ENCODE results near the gene VAMP4.
"Not testable (repeated sequence)": the region's sequence is repeated elsewhere in the genome, so short reads cannot be mapped to it uniquely, and the experiment has no call there.

VAMP4 gene

DNA sequence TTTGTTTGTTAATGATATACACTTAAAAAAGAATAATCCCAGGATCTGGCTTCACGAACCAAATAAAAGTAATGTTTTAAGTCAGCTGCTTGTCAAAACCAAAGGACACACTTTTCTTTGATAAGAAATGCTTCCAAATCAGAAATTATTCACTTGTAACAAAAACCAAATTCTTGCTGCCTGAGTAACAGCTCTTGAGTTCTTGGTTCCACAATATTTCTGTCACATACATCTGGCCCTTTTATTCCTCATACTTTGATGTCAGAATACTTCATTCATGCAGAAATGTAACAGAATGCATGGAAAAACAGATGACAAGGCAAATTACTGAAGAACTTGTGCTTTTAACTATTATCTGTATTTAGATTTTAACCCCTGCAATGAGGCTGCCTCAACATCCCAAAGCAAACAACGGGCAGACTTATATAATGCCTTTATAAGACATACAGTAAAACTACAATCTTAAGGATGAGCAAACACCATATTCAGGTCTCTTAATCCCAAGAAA, 1.5 kb downstream of the VAMP4 start:
- Mint-ChIP-seq H3K9me3 (no peaks in the 10 kb centered on the region), H3K27ac (peak overlapping the region; percentile 100), H3K27me3 (no peaks in the 10 kb centered on the region), H3K4me3 (peak overlapping the region; percentile 94), H3K4me1 (peaks cover 55% of the 10 kb centered on the region), H3K36me3 (peaks cover 30% of the 10 kb centered on the region)
- CTCF ChIA-PET = interaction anchor here (0.6 to 5.4 kb wide), 9 partner anchors 23 to 551 kb away, joined by 3 to 35 read pairs (median 5); no protein-coding TSS in a partner anchor
- no peak for DNase-seq

DNA sequence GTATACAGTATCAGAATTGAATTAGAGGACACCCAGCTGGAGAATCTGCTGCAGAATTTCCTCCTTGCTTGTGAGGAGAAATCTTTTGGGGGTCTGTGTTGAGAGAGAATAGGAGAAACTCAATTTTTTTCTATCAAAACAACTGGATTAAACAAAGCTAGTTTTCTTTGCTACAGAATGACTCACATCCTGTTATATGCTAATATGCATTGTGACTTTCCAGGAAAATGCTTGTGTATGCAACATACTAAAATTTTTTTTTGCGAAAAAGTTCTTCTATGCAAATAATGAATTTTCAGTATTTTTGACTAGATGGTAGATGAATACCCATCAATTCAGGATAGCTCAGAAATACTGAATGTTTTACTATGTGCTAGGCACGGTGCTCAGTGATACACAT, 2.2 kb downstream of the VAMP4 start:
- Mint-ChIP-seq H3K4me3 (peak overlapping the region; percentile 94), H3K4me1 (peaks cover 55% of the 10 kb centered on the region), H3K36me3 (peaks cover 34% of the 10 kb centered on the region), H3K27me3 (no peaks in the 10 kb centered on the region), H3K9me3 (no peaks in the 10 kb centered on the region), H3K27ac (peak overlapping the region; percentile 100)
- DNase-seq = no peak
- CTCF ChIA-PET = interaction anchor here (0.6 to 5.4 kb wide), 9 partner anchors 22 to 550 kb away, joined by 3 to 35 read pairs (median 4); partner anchors contain the start of gene PRRC2C

DNA sequence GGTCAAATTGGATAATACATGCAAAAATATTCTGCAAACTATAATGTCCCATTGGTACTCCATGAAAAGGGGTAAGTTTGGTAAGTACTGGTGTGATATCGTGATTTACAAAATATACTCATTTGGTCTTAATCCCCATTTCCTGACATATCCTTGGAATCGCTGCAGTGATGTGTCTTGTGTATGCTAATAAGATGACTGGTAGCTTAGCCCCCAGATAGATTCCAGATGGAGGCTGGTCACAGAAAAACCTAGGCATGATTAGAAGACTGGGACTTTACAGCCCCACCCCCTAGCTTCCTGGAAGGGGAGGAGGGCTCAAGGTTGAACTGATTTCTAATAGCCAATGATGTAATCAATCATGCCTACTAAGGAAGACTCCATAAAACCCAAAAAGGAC, 3.0 kb downstream of the VAMP4 start:
- Mint-ChIP-seq H3K9me3 (no peaks in the 10 kb centered on the region), H3K27ac (peak overlapping the region; percentile 100), H3K27me3 (no peaks in the 10 kb centered on the region), H3K36me3 (peaks cover 34% of the 10 kb centered on the region), H3K4me1 (peaks cover 51% of the 10 kb centered on the region), H3K4me3 (peak overlapping the region; percentile 94)
- CTCF ChIA-PET = interaction anchor here (0.7 to 5.4 kb wide), 6 partner anchors 23 to 254 kb away, joined by 3 to 35 read pairs (median 7); partner anchors contain the start of gene PRRC2C
- no peak for DNase-seq

DNA sequence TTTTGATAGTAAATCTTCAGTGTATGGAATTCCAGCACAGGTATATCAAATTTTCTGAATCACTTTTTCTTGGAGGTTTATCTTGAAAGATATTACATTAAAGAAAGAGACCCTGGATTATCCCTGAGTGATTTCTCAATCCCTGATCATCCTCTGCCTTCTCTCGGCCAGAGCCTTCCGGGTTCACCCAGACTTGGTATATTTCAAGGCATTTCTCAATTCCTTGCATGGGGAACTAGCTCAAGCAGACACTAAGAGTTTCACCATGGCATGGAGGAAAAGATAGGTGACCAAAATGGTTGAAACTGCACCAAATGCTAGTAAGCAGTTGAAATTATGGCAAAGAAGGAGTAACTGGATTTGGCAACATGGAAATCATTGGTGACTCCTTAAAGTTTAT, 5.7 kb downstream of the VAMP4 start:
- no peak overlapping the region for H3K27ac Mint-ChIP-seq
- H3K36me3 Mint-ChIP-seq = peaks cover 39% of the 10 kb centered on the region
- H3K4me3 Mint-ChIP-seq = no peak overlapping the region
- H3K9me3 Mint-ChIP-seq = no peaks in the 10 kb centered on the region
- CTCF ChIA-PET = interaction anchor here (2.9 kb wide), 1 partner anchor 65 kb away, joined by 9 read pairs; no protein-coding TSS in a partner anchor
- no peaks in the 10 kb centered on the region for H3K27me3 Mint-ChIP-seq
- DNase-seq = no peak
- peaks cover 33% of the 10 kb centered on the region for H3K4me1 Mint-ChIP-seq

DNA sequence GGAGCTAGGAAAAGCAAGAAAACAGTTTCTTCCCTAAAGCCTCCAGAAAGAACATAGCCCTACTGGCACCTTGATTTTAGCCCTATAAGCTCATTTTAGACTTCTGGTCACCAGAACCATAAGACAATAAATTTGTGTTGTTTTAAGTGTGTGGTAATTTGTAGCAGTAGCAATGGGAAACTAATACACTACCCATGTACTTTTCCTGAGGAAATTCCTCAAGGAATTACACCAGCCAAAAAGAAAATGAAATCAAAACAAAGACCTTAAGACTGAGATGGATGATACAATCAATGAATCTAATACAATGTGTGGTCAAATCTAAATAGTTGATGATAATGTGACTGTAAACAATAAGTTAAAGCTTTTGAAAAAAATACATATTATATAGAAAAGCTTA, 11.8 kb downstream of the VAMP4 start:
- no peak overlapping the region for H3K27ac Mint-ChIP-seq
- CTCF ChIA-PET = no interaction called here
- H3K27me3 Mint-ChIP-seq = no peaks in the 10 kb centered on the region
- no peak for DNase-seq
- H3K36me3 Mint-ChIP-seq = peaks cover 46% of the 10 kb centered on the region
- no peak overlapping the region for H3K4me3 Mint-ChIP-seq
- H3K9me3 Mint-ChIP-seq = peaks cover under 1% of the 10 kb centered on the region
- peaks cover 3% of the 10 kb centered on the region for H3K4me1 Mint-ChIP-seq

DNA sequence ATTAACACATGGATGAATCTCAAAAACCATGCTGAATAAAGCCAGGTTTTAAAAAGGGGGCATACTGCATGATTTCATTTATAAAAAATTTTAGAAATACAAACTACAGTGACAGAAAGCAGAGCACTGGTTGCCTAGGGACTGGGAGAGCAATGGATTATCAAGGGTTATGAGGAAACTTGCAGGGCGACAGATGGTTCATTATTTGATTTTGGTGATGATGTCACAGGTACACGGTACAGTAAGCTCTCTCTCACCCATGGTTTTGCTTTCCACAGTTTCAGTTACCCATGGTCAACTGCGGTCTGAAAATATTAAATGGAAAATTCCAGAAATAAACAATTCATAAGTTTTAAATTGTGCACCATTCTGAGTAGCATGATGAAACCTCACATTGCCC, 14.1 kb downstream of the VAMP4 start:
- Mint-ChIP-seq H3K27ac (no peak overlapping the region), H3K36me3 (peaks cover 59% of the 10 kb centered on the region), H3K4me3 (no peak overlapping the region), H3K4me1 (no peaks in the 10 kb centered on the region), H3K9me3 (peaks cover 20% of the 10 kb centered on the region), H3K27me3 (no peaks in the 10 kb centered on the region)
- no peak for DNase-seq
- CTCF ChIA-PET = no interaction called here

DNA sequence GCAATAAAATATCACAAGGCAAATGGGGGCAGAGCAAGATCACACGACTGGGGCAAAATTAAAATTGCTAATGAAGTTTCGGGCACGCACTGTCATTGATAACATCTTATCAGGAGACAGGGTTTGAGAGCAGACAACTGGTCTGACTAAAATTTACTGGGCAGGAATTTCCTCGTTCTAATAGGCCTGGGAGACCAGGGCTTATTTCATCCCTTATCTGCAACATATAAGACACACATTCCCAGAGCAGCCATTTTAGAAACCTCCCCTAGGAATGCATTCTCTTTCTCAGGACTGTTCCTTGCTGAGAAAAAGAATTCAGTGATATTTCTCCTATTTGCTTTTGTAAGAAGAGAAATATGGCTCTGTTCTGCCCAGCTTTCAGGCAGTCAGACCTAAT, 18.7 kb downstream of the VAMP4 start:
- H3K27ac Mint-ChIP-seq, H3K27me3 Mint-ChIP-seq, CTCF ChIA-PET, DNase-seq, H3K4me1 Mint-ChIP-seq, H3K4me3 Mint-ChIP-seq: not testable (repeated sequence)
- Mint-ChIP-seq H3K36me3 (peaks cover 57% of the 10 kb centered on the region), H3K9me3 (peaks cover 26% of the 10 kb centered on the region)

DNA sequence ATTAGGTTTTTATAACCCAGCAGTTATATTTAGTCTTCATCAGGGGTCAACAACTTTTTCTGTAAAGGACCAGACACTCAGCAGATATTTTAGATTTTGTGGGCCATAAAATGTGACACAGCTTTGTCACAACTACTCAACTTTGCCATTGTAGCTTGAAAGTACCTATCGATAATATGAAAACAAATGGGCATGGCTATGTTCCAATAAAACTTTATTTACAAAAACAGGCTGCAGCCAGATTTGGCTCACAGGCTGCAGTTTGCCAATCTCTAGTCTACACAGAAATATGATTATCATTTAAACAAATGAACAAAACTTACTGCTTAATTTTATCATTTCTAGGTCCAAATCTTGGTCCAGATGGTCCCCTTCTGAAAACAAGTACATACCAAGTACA, 23.0 kb downstream of the VAMP4 start:
- Mint-ChIP-seq H3K27me3 (no peaks in the 10 kb centered on the region), H3K27ac (no peak overlapping the region), H3K4me3 (no peak overlapping the region), H3K36me3 (peaks cover 28% of the 10 kb centered on the region), H3K9me3 (peaks cover 17% of the 10 kb centered on the region), H3K4me1 (no peaks in the 10 kb centered on the region)
- CTCF ChIA-PET = interaction anchor here (0.9 to 1.9 kb wide), 2 partner anchors 30 to 63 kb away, joined by 4 to 5 read pairs; no protein-coding TSS in a partner anchor
- no peak for DNase-seq

DNA sequence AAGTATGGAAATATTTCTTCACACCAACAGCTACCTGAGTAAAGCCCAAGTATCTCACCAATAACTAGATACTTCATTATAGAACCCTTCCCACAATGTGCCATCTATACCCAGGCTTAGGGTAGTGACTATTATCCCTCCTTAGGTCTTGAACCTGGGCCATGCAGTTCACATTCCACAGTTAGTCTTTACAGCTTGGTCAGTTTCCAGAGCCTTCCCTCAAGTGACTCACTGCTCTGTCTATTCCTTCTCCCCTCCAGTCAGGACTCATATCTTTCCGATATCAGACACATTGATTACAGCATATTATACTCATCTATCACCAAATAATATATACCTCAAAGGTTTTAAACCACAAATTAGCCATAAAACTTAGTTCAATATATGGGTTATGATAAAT, 23.6 kb downstream of the VAMP4 start:
- Mint-ChIP-seq H3K27me3 (no peaks in the 10 kb centered on the region), H3K27ac (no peak overlapping the region), H3K36me3 (peaks cover 22% of the 10 kb centered on the region), H3K4me1 (no peaks in the 10 kb centered on the region), H3K9me3 (peaks cover 11% of the 10 kb centered on the region), H3K4me3 (no peak overlapping the region)
- CTCF ChIA-PET = interaction anchor here (0.9 to 3.7 kb wide), 4 partner anchors 22 to 73 kb away, joined by 3 to 12 read pairs (median 4); no protein-coding TSS in a partner anchor
- no peak for DNase-seq

DNA sequence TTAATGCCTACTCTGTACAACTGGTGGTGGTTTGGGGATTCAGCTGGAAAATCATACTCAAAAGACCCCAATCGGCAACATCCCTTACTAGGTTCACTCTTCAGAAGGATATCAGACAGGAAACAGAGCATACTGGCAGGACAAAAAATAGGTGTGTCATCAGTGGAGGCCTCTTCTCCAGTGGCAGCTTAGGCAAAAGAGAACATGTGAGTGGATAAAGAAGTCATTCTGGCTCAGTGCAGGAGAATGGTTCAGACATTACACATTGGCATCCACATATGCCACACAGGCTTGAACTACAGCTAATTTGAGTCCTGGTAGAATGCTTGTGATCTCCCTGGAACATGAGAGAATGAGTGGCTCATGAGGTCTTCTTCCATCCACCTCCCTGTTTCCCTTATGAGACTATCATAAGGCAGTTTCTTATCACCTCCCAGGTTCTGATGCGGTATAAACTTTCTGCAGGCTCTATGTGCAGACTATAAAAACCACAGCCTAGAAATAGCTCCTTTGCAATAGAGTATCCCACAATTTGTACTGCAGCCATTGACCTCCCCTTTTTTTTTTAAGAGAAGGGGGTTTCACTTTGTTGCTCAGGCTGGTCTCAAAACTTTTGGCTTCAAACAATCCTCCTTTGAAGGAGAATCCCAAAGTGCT, 24.7 kb downstream of the VAMP4 start:
- CTCF ChIA-PET = interaction anchor here (0.6 to 3.7 kb wide), 7 partner anchors 23 to 277 kb away, joined by 3 to 12 read pairs (median 4); no protein-coding TSS in a partner anchor
- Mint-ChIP-seq H3K36me3 (peaks cover 16% of the 10 kb centered on the region), H3K27me3 (no peaks in the 10 kb centered on the region), H3K4me3 (no peak overlapping the region), H3K9me3 (peaks cover under 1% of the 10 kb centered on the region), H3K27ac (no peak overlapping the region), H3K4me1 (no peaks in the 10 kb centered on the region)
- DNase-seq = no peak

DNA sequence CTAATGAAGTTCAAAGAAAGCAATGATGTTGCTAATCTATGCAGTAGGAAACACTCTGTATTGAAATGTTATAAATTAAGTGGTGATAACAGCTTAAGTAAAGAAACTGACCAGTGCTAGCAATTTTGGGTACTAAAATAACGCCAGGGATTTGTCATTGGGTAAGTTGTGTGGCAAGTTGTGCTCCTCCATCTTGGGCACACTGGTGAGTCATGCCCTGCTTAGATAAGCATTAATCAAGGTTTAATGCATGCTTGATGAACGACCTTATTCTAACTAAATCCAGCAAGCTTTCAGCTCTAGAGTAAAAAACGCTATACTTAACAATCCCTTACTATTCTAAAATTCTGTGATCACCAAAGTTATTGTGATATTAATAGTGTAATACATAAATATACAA, 25.2 kb downstream of the VAMP4 start:
- CTCF ChIA-PET = interaction anchor here (1.2 to 3.7 kb wide), 6 partner anchors 25 to 230 kb away, joined by 3 to 12 read pairs (median 6); partner anchors contain the start of gene VAMP4
- H3K36me3 Mint-ChIP-seq = peaks cover 14% of the 10 kb centered on the region
- no peak overlapping the region for H3K27ac Mint-ChIP-seq

DNA sequence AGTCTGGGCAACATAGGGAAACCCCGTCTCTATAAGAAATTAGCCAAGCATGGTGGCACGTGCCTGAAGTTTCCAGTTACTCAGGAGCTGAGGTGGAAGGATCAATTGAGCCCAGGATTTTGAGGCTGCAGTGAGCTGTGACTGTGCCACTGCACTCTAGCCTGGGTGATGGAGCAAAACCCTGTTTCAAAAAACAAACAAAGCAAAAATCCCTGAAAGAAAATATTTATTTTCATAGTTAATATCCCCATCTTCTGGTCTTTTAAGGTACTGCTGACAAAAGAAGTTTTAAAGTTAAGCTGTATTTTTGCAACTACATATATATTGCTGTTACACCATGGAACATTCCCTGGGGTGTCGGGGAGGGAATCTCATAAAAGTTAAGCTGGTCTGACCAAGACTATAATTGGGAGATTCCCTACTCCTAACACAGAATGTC, 26.0 kb downstream of the VAMP4 start:
- CTCF ChIA-PET = interaction anchor here (1.0 to 3.7 kb wide), 11 partner anchors 16 to 229 kb away, joined by 3 to 12 read pairs (median 5); partner anchors contain the start of gene VAMP4
- Mint-ChIP-seq H3K9me3 (no peaks in the 10 kb centered on the region), H3K4me3 (no peak overlapping the region), H3K4me1 (no peaks in the 10 kb centered on the region), H3K27ac (no peak overlapping the region), H3K27me3 (no peaks in the 10 kb centered on the region), H3K36me3 (peaks cover 8% of the 10 kb centered on the region)
- no peak for DNase-seq

More for the DNA sequence above, 25.2 kb downstream of the VAMP4 start:
- no peak for DNase-seq
- Mint-ChIP-seq H3K9me3 (no peaks in the 10 kb centered on the region), H3K27me3 (no peaks in the 10 kb centered on the region), H3K4me1 (no peaks in the 10 kb centered on the region), H3K4me3 (no peak overlapping the region)

DNA sequence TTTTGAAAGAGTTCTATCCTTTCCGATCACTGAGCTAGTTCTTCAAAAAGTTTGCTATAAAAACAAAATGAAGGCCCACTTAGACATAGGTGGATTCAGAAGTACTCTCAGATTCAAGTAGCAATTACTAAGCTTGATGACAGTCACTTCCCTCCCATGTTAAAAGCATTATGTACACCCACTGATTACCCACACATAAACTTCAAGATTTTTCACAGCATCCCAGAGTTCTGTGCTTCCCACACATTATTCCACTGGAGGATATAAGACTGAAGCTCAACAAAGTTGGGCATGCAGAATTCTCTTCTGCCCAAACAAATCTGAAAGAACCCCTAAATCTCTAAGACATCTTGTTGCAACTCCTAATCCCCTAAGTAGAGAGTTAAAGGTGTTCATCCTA, 29.5 kb downstream of the VAMP4 start:
- Mint-ChIP-seq H3K27ac (no peak overlapping the region), H3K4me1 (no peaks in the 10 kb centered on the region), H3K27me3 (no peaks in the 10 kb centered on the region), H3K4me3 (no peak overlapping the region), H3K9me3 (no peaks in the 10 kb centered on the region), H3K36me3 (peaks cover 17% of the 10 kb centered on the region)
- DNase-seq = no peak
- CTCF ChIA-PET = interaction anchor here (1.2 to 1.5 kb wide), 2 partner anchors 66 to 273 kb away, joined by 3 to 4 read pairs; no protein-coding TSS in a partner anchor

DNA sequence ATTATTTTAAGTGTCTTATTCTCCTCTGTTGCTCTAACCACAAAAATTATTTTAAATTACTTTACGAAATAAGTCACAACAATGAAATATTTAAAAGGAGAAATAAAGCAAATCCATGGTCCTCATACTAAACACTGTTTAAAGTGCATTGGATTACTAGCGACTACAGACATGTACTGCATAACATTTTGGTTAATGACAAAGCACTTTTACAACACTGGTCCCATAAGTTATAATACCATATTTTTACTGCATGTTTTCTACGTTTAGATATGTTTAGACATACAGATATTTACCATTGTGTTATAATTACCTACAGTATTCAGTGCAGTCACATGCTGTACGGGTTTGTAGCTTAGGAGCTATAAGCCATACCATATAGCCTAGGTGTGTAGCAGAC, 30.2 kb downstream of the VAMP4 start:
- no peaks in the 10 kb centered on the region for H3K4me1 Mint-ChIP-seq
- CTCF ChIA-PET = no interaction called here
- no peaks in the 10 kb centered on the region for H3K27me3 Mint-ChIP-seq

DNA sequence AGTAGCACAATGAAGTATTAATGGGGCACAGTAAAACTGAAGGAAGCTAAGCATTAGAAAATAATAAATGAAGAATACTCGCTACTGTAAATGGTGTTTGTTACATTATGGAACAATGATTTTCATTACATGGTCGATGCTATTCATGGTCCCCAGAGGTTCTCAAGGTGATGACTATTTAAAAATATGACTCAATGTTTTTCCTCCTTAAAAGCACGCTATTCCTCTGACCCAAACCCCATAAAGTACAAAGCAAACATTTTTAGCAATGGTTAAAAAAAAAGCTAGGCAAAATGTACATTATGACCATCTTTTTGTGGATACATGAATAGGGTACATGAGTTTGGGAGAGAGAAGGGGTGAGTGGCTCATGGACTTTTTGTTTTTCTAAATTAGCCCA, 34.3 kb downstream of the VAMP4 start:
- H3K4me3 Mint-ChIP-seq = no peak overlapping the region

More for the DNA sequence above, 30.2 kb downstream of the VAMP4 start:
- Mint-ChIP-seq H3K36me3 (peaks cover 16% of the 10 kb centered on the region), H3K9me3 (no peaks in the 10 kb centered on the region), H3K4me3 (no peak overlapping the region), H3K27ac (no peak overlapping the region)
- no peak for DNase-seq

More for the DNA sequence above, 34.3 kb downstream of the VAMP4 start:
- Mint-ChIP-seq H3K4me1 (no peaks in the 10 kb centered on the region), H3K36me3 (peaks cover 22% of the 10 kb centered on the region), H3K27me3 (no peaks in the 10 kb centered on the region), H3K9me3 (no peaks in the 10 kb centered on the region), H3K27ac (no peak overlapping the region)
- CTCF ChIA-PET = no interaction called here
- DNase-seq = no peak

Data from activated naive CD4-positive, alpha-beta T cell treated with anti-CD3 and anti-CD28 coated beads, Interleukin-2, amount 10 ng/mL, durations not matched to agents 7 days and 5 days (primary cell).